HG02938 (cell line): ENCODE results near the gene CNTNAP2.
"Not testable (repeated sequence)": the region's sequence is repeated elsewhere in the genome, so short reads cannot be mapped to it uniquely, and the experiment has no call there.

Experiments used
- ATAC-seq: cut with Tn5 transposase; IDR thresholded peaks from one replicate; pipeline ENCODE4 v1.9.1; 2021; ENCODE audit warnings: mild to moderate bottlenecking, moderate library complexity; ENCODE audit not compliant: unreplicated experiment

The CNTNAP2 gene

GRCh38 chr7:148395352-148395811, 2278.8 kb downstream of the CNTNAP2 start:
- no peak for ATAC-seq

GRCh38 chr7:148395990-148396716, 2279.6 kb downstream of the CNTNAP2 start:
- no peak for ATAC-seq

- no peak for ATAC-seq
Observed at GRCh38 chr7:148397056-148397455, 2280.5 kb downstream of the CNTNAP2 start.

- no peak for ATAC-seq
Observed at GRCh38 chr7:148397551-148397950, 2280.9 kb downstream of the CNTNAP2 start.

- ATAC-seq, result no peak
Observed at GRCh38 chr7:148397985-148398384, 2281.4 kb downstream of the CNTNAP2 start.

- peak; percentile 90 for ATAC-seq
Observed at GRCh38 chr7:148398844-148399365, 2282.3 kb downstream of the CNTNAP2 start.

- no peak for ATAC-seq
Observed at GRCh38 chr7:148400101-148400500, 2283.5 kb downstream of the CNTNAP2 start.

- ATAC-seq, result no peak
Observed at GRCh38 chr7:148402159-148402558, 2285.6 kb downstream of the CNTNAP2 start.

GRCh38 chr7:148403466-148403993, 2286.9 kb downstream of the CNTNAP2 start:
- ATAC-seq, result no peak

GRCh38 chr7:148408307-148408706, 2291.7 kb downstream of the CNTNAP2 start:
- ATAC-seq, result no peak

- ATAC-seq, result no peak
Observed at GRCh38 chr7:148410905-148411304, 2294.3 kb downstream of the CNTNAP2 start.

- no peak for ATAC-seq
Observed at GRCh38 chr7:148412691-148413090, 2296.1 kb downstream of the CNTNAP2 start.

- ATAC-seq, result peak; percentile 98
Observed at GRCh38 chr7:148419856-148420832, 2303.5 kb downstream of the CNTNAP2 start.

- ATAC-seq, result no peak
Observed at GRCh38 chr7:148422030-148422429, 2305.4 kb downstream of the CNTNAP2 start.

GRCh38 chr7:148426393-148426792, 2309.8 kb downstream of the CNTNAP2 start:
- not testable (repeated sequence) for ATAC-seq

GRCh38 chr7:148430690-148431089, 2314.1 kb downstream of the CNTNAP2 start:
- ATAC-seq, result not testable (repeated sequence)

- no peak for ATAC-seq
Observed at GRCh38 chr7:148433521-148434180, 2317.1 kb downstream of the CNTNAP2 start.

GRCh38 chr7:148434181-148434757, 2317.7 kb downstream of the CNTNAP2 start:
- no peak for ATAC-seq

GRCh38 chr7:148434887-148435286, 2318.3 kb downstream of the CNTNAP2 start:
- ATAC-seq, result no peak

GRCh38 chr7:148435715-148436114, 2319.1 kb downstream of the CNTNAP2 start:
- ATAC-seq, result no peak
